Suprapubic skin (tissue), 4 donors: ENCODE measurements around the gene NRDE2. TPM values are rescaled to one million over a fixed set of nuclear protein-coding genes. Genes with fewer than 3 reads are reported as not detected.

Experiments
- DNase-seq, 2 donors: peaks; one replicate each; pipeline ENCODE4 v3.0.0-alpha.2; 2019; ENCODE audit warnings: low spot score in 2 of 2
- H3K27ac ChIP-seq: fragments of 200-600 bp; sonication (generic); one replicate; pipeline ENCODE4 v1.5.1; 2019
- H3K27me3 ChIP-seq: fragments of 200-600 bp; sonication (generic); one replicate; pipeline ENCODE4 v1.5.1; 2019
- H3K36me3 ChIP-seq: fragments of 200-600 bp; sonication (generic); one replicate; pipeline ENCODE4 v1.5.1; 2019
- H3K4me1 ChIP-seq: fragments of 200-600 bp; sonication (generic); one replicate; pipeline ENCODE4 v1.5.1; 2019
- H3K4me3 ChIP-seq: fragments of 200-600 bp; sonication (generic); one replicate; pipeline ENCODE4 v1.5.1; 2019; ENCODE audit warnings: mild to moderate bottlenecking
- H3K9me3 ChIP-seq: fragments of 200-600 bp; sonication (generic); one replicate; pipeline ENCODE4 v1.5.1; 2019
- EP300 ChIP-seq: sonication (generic); formaldehyde crosslinking; IDR thresholded peaks from one replicate; pipeline ENCODE4 v1.6.1; 2017; ENCODE audit warnings: antibody characterized with exemption
- POLR2A ChIP-seq, 2 donors: fragments of 450-650 bp; IDR thresholded peaks; one replicate each; pipeline ENCODE4 v1.6.1; 2017; ENCODE audit warnings: antibody characterized with exemption in 2 of 2, mild to moderate bottlenecking in 2 of 2, moderate library complexity in 2 of 2
- POLR2AphosphoS5 ChIP-seq, 3 donors: sonication (generic); formaldehyde crosslinking; IDR thresholded peaks; one replicate each; pipeline ENCODE4 v1.6.1; 2017; ENCODE audit warnings: antibody characterized with exemption in 3 of 3
- WGBS: methylation state at CpG from one replicate; pipeline ENCODE4 v1.1.5; 2018; 5-methylcytosine and 5-hydroxymethylcytosine counted together
- total RNA-seq, 4 donors: library from RNA; depleted of rRNA; stranded (reverse); fragments of >200 nt; gene quantifications; one replicate each; pipeline ENCODE4 v1.1.0, GENCODE V29; 2016
- TF ChIP-seq, protein P1 (sequence below), 2 donors: fragments of 200-600 bp in 1 of 2; fragments of 450-650 bp in 1 of 2; sonication (generic) in 1 of 2; IDR thresholded peaks; one replicate each; pipeline ENCODE4 v1.5.1; 2016 to 2019; ENCODE audit warnings: antibody characterized with exemption in 2 of 2, mild to moderate bottlenecking in 1 of 2, moderate library complexity in 1 of 2

The NRDE2 gene
- total RNA-seq, 4 donors from 2014 or later: 8.8 to 22.4 (median 14.6) TPM

DNA sequence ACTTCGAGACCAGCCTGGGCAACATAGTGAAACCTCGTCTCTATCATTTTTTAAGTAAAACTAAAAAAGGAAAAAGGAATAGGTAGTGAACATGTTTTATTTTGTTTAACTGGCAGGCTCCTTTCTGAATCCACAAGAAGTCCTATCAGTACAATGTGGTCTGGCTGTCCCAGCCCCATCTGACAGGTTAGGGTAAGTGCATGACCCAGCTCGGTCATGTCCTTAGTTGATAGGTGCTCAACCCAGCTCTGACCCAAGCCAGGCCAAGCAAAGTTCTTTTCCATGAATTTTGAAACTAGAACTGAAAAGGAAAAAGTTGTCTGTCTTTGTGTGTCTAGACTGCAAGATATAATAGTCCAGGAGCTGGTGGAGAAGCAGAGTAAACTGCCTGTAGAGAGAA, 4.7 kb upstream of the NRDE2 start:
- H3K9me3 ChIP-seq: no peaks in the 10 kb centered on the region
- H3K36me3 ChIP-seq: no peaks in the 10 kb centered on the region
- peaks cover 4% of the 10 kb centered on the region for H3K27me3 ChIP-seq
- WGBS: 83% methylated on average over 3 of the region's 3 CpGs
- no peak overlapping the region for H3K27ac ChIP-seq
- no peak overlapping the region for H3K4me3 ChIP-seq
- peak in 1 of 2 donors; percentile 40 for DNase-seq
- peaks cover 6% of the 10 kb centered on the region for H3K4me1 ChIP-seq
- TF ChIP-seq POLR2AphosphoS5 (IDR thresholded peaks at IDR 0.05) (no peak), POLR2A (IDR thresholded peaks at IDR 0.05) (no peak), EP300 (no peak)
- TF ChIP-seq, protein P1, sequence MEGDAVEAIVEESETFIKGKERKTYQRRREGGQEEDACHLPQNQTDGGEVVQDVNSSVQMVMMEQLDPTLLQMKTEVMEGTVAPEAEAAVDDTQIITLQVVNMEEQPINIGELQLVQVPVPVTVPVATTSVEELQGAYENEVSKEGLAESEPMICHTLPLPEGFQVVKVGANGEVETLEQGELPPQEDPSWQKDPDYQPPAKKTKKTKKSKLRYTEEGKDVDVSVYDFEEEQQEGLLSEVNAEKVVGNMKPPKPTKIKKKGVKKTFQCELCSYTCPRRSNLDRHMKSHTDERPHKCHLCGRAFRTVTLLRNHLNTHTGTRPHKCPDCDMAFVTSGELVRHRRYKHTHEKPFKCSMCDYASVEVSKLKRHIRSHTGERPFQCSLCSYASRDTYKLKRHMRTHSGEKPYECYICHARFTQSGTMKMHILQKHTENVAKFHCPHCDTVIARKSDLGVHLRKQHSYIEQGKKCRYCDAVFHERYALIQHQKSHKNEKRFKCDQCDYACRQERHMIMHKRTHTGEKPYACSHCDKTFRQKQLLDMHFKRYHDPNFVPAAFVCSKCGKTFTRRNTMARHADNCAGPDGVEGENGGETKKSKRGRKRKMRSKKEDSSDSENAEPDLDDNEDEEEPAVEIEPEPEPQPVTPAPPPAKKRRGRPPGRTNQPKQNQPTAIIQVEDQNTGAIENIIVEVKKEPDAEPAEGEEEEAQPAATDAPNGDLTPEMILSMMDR (IDR thresholded peaks at IDR 0.05): no peak

DNA sequence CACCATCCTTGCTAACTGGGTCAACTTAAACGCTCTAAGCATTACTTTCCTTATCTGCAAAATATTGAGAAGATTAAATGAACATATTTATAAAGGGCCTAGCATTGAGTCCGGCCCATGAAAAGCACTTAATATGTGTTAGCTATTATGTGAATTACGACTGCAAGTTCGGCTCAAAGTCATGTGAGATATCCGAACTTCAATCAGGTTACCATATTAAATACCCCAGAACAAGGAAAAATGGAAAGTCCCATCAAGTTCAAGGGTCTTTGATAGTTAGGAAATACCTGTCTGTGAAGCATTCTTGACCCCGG, 487 bp upstream of the NRDE2 start:
- H3K27ac ChIP-seq: peak overlapping the region; percentile 80
- no peaks in the 10 kb centered on the region for H3K9me3 ChIP-seq
- no peak for TF ChIP-seq EP300
- peak in 1 of 2 donors; percentile 2 for TF ChIP-seq POLR2A (IDR thresholded peaks at IDR 0.05)
- 32% methylated on average over 6 of the region's 6 CpGs for WGBS
- peaks cover 1% of the 10 kb centered on the region for H3K36me3 ChIP-seq
- peak overlapping the region; percentile 71 for H3K4me3 ChIP-seq
- H3K27me3 ChIP-seq: no peaks in the 10 kb centered on the region
- peaks cover 15% of the 10 kb centered on the region for H3K4me1 ChIP-seq
- DNase-seq: no peak

DNA sequence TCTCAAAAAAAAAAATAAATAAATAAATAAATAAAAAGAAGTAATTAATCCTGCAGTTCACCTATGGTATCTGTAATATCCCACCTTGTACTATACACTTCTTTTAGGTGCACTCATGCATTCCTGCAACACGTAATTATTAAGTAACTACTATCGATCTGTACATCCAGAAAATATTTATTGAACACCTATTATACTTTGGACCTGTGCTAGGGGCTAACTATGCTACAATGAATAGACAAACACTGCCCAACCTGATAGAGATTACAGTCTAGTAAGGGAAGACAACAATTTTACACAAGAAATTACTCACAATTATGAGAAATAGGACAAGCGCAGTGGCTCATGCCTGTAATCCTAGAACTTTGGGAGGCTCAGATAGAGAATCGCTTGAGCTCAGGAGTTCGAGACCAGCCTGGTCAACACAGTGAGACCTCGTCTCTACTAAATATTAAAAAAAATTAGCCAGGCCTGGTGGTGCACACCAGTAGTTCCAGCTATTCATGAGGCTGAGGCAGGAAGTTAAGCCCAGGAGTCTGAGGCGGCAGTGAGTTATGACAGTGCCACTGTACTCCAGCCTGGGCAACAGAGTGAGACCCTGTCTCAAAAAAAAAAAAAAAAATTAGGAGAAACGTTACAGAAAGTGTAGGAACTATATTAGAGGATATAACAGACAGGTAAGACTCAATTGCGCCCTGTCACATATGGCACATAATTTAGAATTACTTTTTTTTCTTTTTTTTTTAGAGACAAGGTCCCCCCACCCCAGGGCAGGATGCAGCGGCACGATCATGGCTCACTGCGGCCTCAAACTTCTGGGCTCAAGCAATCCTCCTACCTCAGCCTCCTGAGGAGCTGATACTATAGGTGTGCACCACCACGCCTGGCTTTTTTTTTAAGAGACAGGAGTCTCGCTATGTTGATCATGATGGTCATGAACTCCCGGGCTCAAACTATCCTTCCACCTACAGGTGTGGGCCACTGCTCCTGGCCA, 1.2 kb downstream of the NRDE2 start:
- Histone ChIP-seq H3K9me3 (no peaks in the 10 kb centered on the region), H3K4me3 (peak overlapping the region; percentile 71), H3K36me3 (peaks cover 4% of the 10 kb centered on the region), H3K27me3 (no peaks in the 10 kb centered on the region), H3K27ac (no peak overlapping the region), H3K4me1 (peaks cover 15% of the 10 kb centered on the region)
- 94% methylated on average over 15 of the region's 15 CpGs for WGBS
- no peak for DNase-seq
- TF ChIP-seq EP300: no peak
- TF ChIP-seq POLR2AphosphoS5 (IDR thresholded peaks at IDR 0.05): no peak
- TF ChIP-seq, protein P1 (IDR thresholded peaks at IDR 0.05): no peak
- TF ChIP-seq POLR2A (IDR thresholded peaks at IDR 0.05): no peak

DNA sequence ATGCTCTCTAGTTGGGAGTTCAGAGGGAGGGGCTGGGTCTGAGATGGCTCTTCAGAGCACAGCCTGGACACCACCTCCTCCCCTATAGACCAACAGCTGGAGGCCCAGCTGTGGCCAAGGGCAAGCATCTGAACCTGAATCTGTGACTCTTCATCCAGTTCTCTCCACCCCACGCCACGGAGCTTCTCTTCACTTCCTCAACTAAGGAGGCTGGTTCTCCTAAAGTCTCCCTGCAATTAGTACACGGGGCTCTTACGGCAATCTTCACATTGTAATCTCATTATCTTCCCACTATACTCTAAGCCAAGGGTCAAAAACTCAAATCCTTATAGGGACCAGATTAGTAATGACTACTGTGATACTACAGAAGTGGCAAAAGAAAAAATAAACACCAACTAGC, 9.8 kb downstream of the NRDE2 start:
- 94% methylated on average over 4 of the region's 4 CpGs for WGBS
- H3K4me1 ChIP-seq: no peaks in the 10 kb centered on the region

DNA sequence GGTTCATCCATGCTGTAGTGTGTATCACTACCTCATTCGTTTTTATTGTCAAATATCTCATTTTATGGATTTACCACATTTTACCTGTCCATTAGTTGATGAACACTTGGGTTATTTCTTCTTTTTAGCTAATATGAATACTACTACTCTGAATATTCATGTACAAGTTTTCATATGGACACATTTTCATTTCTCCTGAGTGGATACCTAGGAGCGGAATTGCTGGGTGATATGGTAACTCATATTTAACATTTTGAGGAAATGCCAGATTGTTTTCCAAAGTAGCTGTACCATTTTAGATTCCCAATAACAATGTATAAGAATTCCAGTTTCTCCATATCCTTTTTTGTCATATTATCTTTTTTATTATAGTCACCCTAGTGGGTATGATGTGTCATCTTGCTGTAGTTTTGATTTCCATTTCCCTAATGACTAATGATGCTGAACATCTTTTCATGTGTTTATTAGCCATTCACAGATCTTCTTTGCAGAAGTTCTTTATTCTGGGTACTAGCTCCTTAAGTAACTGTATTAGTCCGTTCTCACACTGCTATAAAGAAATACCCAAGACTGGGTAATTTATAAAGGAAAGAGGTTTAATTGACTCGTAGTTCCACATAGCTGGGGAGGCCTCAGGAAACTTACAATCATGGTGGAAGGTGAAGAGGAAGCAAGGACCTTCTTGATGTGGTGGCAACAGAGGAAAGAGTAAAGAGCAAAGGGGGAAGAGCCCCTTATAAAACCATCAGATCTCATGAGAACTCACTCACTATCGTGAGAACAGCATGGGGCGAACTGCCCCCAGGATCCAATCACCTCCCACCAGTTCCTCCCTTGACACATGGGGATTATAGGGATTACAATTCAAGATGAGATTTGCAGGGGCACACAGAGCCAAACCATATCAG, 11.9 kb downstream of the NRDE2 start:
- Histone ChIP-seq H3K4me3 (no peak overlapping the region), H3K9me3 (no peaks in the 10 kb centered on the region), H3K27me3 (no peaks in the 10 kb centered on the region), H3K4me1 (no peaks in the 10 kb centered on the region), H3K36me3 (peaks cover 20% of the 10 kb centered on the region), H3K27ac (no peak overlapping the region)
- DNase-seq: no peak
- WGBS: 98% methylated on average over 6 of the region's 6 CpGs
- TF ChIP-seq, protein P1 (IDR thresholded peaks at IDR 0.05): no peak
- TF ChIP-seq POLR2A (IDR thresholded peaks at IDR 0.05) (no peak), EP300 (no peak), POLR2AphosphoS5 (IDR thresholded peaks at IDR 0.05) (no peak)

More for the DNA sequence above, 9.8 kb downstream of the NRDE2 start:
- DNase-seq: no peak
- TF ChIP-seq POLR2AphosphoS5 (IDR thresholded peaks at IDR 0.05) (no peak), POLR2A (IDR thresholded peaks at IDR 0.05) (no peak), EP300 (no peak)
- TF ChIP-seq, protein P1 (IDR thresholded peaks at IDR 0.05): no peak
- no peak overlapping the region for H3K4me3 ChIP-seq
- no peaks in the 10 kb centered on the region for H3K9me3 ChIP-seq
- no peaks in the 10 kb centered on the region for H3K27me3 ChIP-seq
- H3K36me3 ChIP-seq: peaks cover 2% of the 10 kb centered on the region
- no peak overlapping the region for H3K27ac ChIP-seq
